GM18951 (cell line): ENCODE results near the gene ZNF787.

Source experiments
- POLR2A ChIP-seq: IDR thresholded peaks from 4 replicates; pipeline ENCODE4 v1.6.1; 2011; ENCODE audit warnings: mild to moderate bottlenecking; ENCODE audit not compliant: insufficient read length, insufficient read depth; ENCODE audit errors: extremely low read depth
- in situ Hi-C: fragments of 300-500 bp; cut with MboI; formaldehyde crosslinking; loops from one replicate; pipeline ENCODE4 v1.12.0; 2022; ENCODE audit warnings: low sequenced_read_pairs, mixed read lengths, inconsistent platforms; ENCODE audit not compliant: unreplicated experiment

Gene ZNF787

DNA sequence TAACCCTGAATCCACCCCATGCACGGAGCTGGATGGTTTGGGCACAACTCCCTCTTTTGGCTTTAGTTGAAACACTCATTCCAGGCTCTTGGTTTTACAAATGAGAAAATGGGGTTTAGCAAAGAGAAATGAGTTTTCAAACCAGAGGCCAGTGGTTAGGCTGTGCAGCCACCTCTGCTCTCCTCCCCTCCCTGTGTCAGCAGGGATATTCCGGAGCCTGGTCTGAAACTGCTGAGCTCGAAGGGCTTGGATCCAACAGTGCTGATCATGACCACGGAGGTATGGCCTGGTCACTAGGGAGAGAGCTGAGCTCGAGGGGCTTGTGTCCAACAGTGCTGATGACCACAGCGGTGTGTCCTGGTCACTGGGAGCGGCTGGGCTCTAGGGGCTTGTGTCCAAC, 41.5 kb downstream of the ZNF787 start:
- TF ChIP-seq POLR2A: no peak
- in situ Hi-C loops: loop anchor here (5.0 to 25.0 kb wide), 2 partner anchors 88 to 233 kb away; partner anchors contain the start of gene ZSCAN5A

DNA sequence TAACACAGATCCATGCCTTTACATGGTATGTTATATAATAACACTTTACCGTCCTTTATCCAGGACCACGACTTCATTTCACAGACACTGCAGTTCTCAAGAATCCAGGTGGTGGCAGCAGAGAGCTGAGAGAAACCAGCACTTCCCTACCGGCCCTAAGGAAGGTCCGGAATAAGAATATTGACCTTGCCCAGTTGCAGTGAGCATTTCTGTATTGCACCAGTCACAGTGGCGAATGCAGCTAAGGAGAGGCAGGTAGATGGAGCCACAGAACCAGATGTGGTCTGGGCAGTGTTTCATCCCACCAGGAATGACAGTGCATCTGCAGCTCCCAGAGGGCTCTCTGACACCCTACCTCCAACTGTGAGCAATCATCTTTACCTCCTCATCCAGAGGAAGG, 44.6 kb downstream of the ZNF787 start:
- no peak for TF ChIP-seq POLR2A
- in situ Hi-C loops: loop anchor here (5.0 to 25.0 kb wide), 2 partner anchors 91 to 236 kb away; partner anchors contain the start of gene ZSCAN5A

DNA sequence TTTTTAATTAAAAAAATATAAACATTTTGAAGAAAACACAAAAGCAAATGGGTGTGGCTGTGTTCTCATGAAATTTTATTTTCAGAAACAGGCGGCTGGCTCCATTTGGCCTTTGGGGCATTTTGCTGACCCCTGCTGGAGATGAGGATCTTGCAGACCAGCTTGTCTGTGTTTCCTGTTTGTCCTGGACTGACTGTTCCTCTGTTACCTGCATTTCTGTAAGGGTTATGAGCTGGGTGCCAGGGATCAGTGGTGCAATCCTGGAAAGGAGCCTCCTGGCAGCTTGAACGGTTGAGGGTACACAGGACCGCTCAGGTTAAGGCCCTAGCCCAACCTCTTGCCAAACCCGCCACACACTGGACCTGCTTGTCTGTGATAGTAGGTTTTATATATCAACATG, 49.9 kb downstream of the ZNF787 start:
- TF ChIP-seq POLR2A: no peak
- in situ Hi-C loops: no loop called here

DNA sequence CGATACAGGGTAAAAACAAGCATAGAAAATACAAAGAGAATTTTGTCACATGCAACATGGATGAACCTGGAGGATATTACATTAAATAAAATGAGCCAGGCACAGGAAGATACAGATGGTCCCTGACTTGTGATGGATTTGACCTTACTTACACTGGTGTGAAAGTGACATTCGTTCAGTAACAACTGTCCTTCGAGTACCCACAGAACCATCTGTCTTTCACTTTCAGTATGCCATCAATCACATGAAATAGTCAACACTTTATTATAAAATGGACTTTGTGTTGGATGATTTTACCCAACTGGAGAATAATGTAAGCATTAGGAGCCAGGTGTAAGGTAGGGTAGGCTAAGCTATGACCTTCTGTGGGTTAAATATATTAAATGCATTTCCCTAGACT, 51.5 kb downstream of the ZNF787 start:
- no peak for TF ChIP-seq POLR2A
- in situ Hi-C loops: no loop called here

DNA sequence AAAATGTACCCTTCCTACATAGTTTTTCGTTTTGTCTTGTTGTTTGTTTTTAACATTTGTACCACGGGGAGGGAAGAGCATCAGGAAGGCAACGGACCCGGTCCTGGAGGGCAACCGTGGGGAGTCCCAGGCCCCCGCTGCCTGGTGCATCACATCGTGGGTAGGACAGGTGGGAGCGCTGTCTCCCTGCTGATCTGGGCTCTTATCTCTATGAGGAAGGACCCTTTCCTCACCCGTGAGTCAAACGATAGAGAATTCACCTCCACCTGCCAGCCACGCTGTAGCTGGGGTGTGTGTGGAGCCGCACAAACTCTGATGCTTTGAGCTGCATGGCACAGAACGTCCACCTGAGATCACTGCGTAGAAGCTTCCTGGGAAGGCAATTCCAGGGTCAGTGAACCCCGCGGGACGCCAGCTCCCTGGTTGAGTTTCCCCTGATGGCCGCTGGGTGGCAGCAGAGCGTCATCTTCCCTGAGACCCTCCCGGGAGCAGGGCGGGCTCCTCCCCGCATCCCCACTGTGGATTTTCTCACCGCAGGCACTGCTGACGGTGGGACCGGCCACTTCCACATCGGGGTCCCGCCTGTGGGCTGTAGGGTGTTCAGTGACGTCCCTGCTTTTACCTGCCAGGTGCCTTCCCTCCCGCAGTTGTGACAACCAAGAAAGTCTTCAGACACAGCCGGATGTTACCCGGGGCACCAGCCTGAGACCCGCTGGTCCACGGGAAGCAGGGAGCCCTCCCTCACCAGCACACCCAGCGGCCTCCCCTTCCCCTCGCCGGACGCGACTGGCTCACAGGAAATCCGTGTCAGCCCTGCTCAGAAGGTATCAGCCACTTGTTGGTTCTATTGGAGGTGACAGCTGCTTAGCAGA, 54.7 kb downstream of the ZNF787 start:
- no peak for TF ChIP-seq POLR2A
- in situ Hi-C loops: no loop called here

DNA sequence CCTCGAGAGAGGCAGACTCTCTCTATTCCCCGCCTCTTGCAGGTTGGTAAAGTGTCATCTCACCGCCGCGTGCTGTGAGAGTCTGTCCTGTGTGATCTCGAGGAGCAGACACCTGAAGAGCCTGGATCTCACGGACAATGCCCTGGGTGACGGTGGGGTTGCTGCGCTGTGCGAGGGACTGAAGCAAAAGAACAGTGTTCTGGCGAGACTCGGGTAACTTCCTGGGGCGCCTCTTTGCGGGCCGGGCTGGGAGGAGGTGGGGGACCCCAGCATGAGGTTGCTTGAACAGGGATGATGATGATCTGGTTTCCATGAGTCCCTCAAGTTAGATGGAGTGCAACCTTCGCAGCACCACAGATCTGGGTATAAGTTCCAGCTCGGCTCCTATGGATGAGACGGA, 67.5 kb downstream of the ZNF787 start:
- in situ Hi-C loops: no loop called here
- TF ChIP-seq POLR2A: no peak
